Osteoblast (primary cell): ENCODE measurements around the gene LNPEP. TPM values are rescaled to one million over a fixed set of nuclear protein-coding genes. Genes with fewer than 3 reads are reported as not detected.

Source experiments
- DNase-seq: peaks from one replicate; pipeline ENCODE4 v3.0.0; 2011; ENCODE audit warnings: low spot score, mixed read lengths; ENCODE audit not compliant: insufficient read length; ENCODE audit errors: missing footprints
- H2AFZ ChIP-seq: 2 replicates; pipeline ENCODE4 v1.6.0; 2011; ENCODE audit warnings: mild to moderate bottlenecking, low read length
- H3K27ac ChIP-seq: 2 replicates; pipeline ENCODE4 v1.5.1; 2011; ENCODE audit warnings: mild to moderate bottlenecking, low read depth, low read length, moderate library complexity
- H3K27me3 ChIP-seq: 2 replicates; pipeline ENCODE4 v1.6.0; 2012; ENCODE audit warnings: mild to moderate bottlenecking, control low read depth, inconsistent platforms, low read length, moderate library complexity; ENCODE audit not compliant: insufficient read depth
- H3K36me3 ChIP-seq: 2 replicates; pipeline ENCODE4 v1.5.1; 2011; ENCODE audit warnings: mild to moderate bottlenecking, low read length, control low read depth, moderate library complexity; ENCODE audit not compliant: insufficient read depth
- H3K4me1 ChIP-seq: 2 replicates; pipeline ENCODE4 v1.5.1; 2011; ENCODE audit warnings: mild to moderate bottlenecking, low read length, control low read depth, moderate library complexity; ENCODE audit not compliant: insufficient read depth
- H3K4me2 ChIP-seq: 2 replicates; pipeline ENCODE4 v1.6.0; 2011; ENCODE audit warnings: mild to moderate bottlenecking, low read length; ENCODE audit not compliant: insufficient read depth
- H3K4me3 ChIP-seq: fragments of 200-600 bp; sonication (generic); 3 replicates; pipeline ENCODE4 v1.5.1; 2012; ENCODE audit warnings: mild to moderate bottlenecking, low read length, inconsistent platforms; ENCODE audit not compliant: insufficient read depth
- H3K79me2 ChIP-seq: 2 replicates; pipeline ENCODE4 v1.6.0; 2012; ENCODE audit warnings: mild to moderate bottlenecking, low read length, control low read depth, inconsistent platforms; ENCODE audit not compliant: insufficient read depth
- H3K9me3 ChIP-seq: 2 replicates; pipeline ENCODE4 v1.5.1; 2011; ENCODE audit warnings: low read depth, low read length, control low read depth
- H4K20me1 ChIP-seq: 2 replicates; pipeline ENCODE4 v1.6.0; 2012; ENCODE audit warnings: mild to moderate bottlenecking, low read length, control low read depth; ENCODE audit not compliant: insufficient read depth
- CTCF ChIP-seq: IDR thresholded peaks from 2 replicates; pipeline ENCODE4 v1.5.1; 2011; ENCODE audit warnings: mild to moderate bottlenecking, low read depth, low read length, moderate library complexity; ENCODE audit errors: extremely low read depth
- total RNA-seq: library from RNA; depleted of rRNA; stranded (reverse); fragments of >200 nt; gene quantifications from 2 replicates; pipeline ENCODE4 v1.2.3, GENCODE V29; 2012

LNPEP gene
- total RNA-seq, 1 donor, result 44.9 TPM

GRCh38 chr5:97009921-97010320 lies 74.0 kb downstream of the LNPEP start:
- Histone ChIP-seq H3K36me3 (peaks cover 9% of the 10 kb centered on the region), H4K20me1 (no peaks in the 10 kb centered on the region), H3K79me2 (no peaks in the 10 kb centered on the region), H3K27me3 (no peaks in the 10 kb centered on the region), H3K9me3 (no peaks in the 10 kb centered on the region), H3K4me3 (no peak overlapping the region), H3K27ac (no peak overlapping the region), H2AFZ (no peak overlapping the region), H3K4me2 (no peak overlapping the region), H3K4me1 (peaks cover 9% of the 10 kb centered on the region)
- no peak for DNase-seq
- TF ChIP-seq CTCF, result no peak

GRCh38 chr5:97010606-97011005 lies 74.7 kb downstream of the LNPEP start:
- no peak for DNase-seq
- Histone ChIP-seq H3K79me2 (no peaks in the 10 kb centered on the region), H3K9me3 (no peaks in the 10 kb centered on the region), H3K4me1 (peaks cover 9% of the 10 kb centered on the region), H3K27ac (no peak overlapping the region), H2AFZ (no peak overlapping the region), H3K4me3 (no peak overlapping the region), H4K20me1 (no peaks in the 10 kb centered on the region), H3K27me3 (no peaks in the 10 kb centered on the region), H3K36me3 (peaks cover 14% of the 10 kb centered on the region), H3K4me2 (no peak overlapping the region)
- no peak for TF ChIP-seq CTCF

- Histone ChIP-seq H3K27me3 (no peaks in the 10 kb centered on the region), H3K27ac (no peak overlapping the region), H3K4me2 (no peak overlapping the region), H4K20me1 (no peaks in the 10 kb centered on the region), H3K4me3 (no peak overlapping the region), H2AFZ (no peak overlapping the region), H3K36me3 (peaks cover 14% of the 10 kb centered on the region), H3K79me2 (no peaks in the 10 kb centered on the region), H3K4me1 (peaks cover 3% of the 10 kb centered on the region), H3K9me3 (no peaks in the 10 kb centered on the region)
- TF ChIP-seq CTCF, result no peak
- DNase-seq, result no peak
These were observed 75.7 kb downstream of the LNPEP start for GRCh38 chr5:97011567-97011966.

GRCh38 chr5:97019435-97020117 lies 83.7 kb downstream of the LNPEP start:
- Histone ChIP-seq H2AFZ (no peak overlapping the region), H3K4me2 (no peak overlapping the region), H4K20me1 (no peaks in the 10 kb centered on the region), H3K27ac (no peak overlapping the region), H3K4me3 (no peak overlapping the region), H3K36me3 (peaks cover 25% of the 10 kb centered on the region), H3K79me2 (no peaks in the 10 kb centered on the region), H3K9me3 (no peaks in the 10 kb centered on the region), H3K4me1 (no peaks in the 10 kb centered on the region), H3K27me3 (no peaks in the 10 kb centered on the region)
- no peak for TF ChIP-seq CTCF
- DNase-seq, result no peak
